Measurements from ENCODE around the gene HAO2. TPM values are rescaled to one million over a fixed set of nuclear protein-coding genes. Genes with fewer than 3 reads are reported as not detected.

HAO2 gene
- polyA plus RNA-seq, 1 experiment, result not detected

GRCh38 chr1:119336848-119337247 is 31.7 kb upstream of the HAO2 start:
- Histone ChIP-seq H3K27ac (ENCODE audit: low read depth, low read length) (no peak overlapping the region), H3K4me3 (ENCODE audit: low read depth, low read length) (no peak overlapping the region), H3K9me3 (ENCODE audit: control insufficient read depth, insufficient read depth, low read length) (no peaks in the 10 kb centered on the region), H3K27me3 (ENCODE audit: control insufficient read depth, insufficient read depth, low read length) (no peaks in the 10 kb centered on the region)
- CTCF ChIA-PET, result no interaction called here
- TF ChIP-seq CTCF (IDR thresholded peaks at IDR 0.05; ENCODE audit: low read depth, low read length), result no peak
- POLR2A ChIA-PET, result no interaction called here
- DNase-seq (ENCODE audit: low read depth, low spot score), result no peak

DNA sequence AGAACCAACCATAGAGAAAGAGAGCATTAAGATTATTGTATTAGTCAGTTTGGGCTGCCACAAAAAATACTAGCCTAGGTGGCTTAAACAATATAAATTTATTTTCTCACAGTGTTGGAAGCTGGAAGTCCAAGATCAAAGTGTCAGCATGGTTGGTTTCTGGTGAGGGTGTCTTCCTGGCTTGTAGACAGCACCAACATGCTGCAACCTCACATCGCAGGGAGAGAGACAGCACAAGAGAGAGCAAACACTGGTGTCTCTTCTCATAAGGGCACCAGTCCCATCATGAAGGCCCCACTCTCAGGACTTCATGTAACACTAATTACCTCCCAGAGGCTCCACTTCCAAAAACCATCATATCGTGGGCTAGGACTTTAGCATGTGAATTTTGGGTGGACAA is 30.6 kb upstream of the HAO2 start:
- TF ChIP-seq CTCF (IDR thresholded peaks at IDR 0.05; ENCODE audit: low read depth, low read length), result no peak
- no peaks in the 10 kb centered on the region for H3K27me3 ChIP-seq (ENCODE audit: control insufficient read depth, insufficient read depth, low read length)
- DNase-seq (ENCODE audit: low read depth, low spot score), result no peak
- ChIA-PET CTCF (no interaction called here), POLR2A (no interaction called here)
- no peak overlapping the region for H3K4me3 ChIP-seq (ENCODE audit: low read depth, low read length)
- no peak overlapping the region for H3K27ac ChIP-seq (ENCODE audit: low read depth, low read length)
- no peaks in the 10 kb centered on the region for H3K9me3 ChIP-seq (ENCODE audit: control insufficient read depth, insufficient read depth, low read length)

DNA sequence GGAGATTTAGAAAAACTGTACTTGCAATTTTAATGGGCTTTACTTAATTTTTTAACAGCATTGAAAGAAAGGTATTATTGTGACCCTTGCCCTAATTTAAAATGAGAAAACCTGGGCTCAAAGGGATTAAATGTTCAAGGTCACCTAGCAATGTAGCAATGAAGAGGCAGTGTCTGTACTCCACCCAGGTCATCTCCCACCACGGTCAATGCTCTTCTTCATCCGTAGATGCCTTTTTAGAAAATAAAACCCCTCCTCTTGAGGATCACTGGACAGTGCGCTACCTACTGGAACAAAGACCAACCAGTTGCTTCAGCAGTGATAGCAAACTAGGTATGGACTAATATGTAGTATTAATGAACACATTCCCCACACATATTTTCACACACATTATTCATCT is 29.8 kb upstream of the HAO2 start:
- Histone ChIP-seq H3K27ac (ENCODE audit: low read depth, low read length) (no peak overlapping the region), H3K9me3 (ENCODE audit: control insufficient read depth, insufficient read depth, low read length) (no peaks in the 10 kb centered on the region), H3K27me3 (ENCODE audit: control insufficient read depth, insufficient read depth, low read length) (no peaks in the 10 kb centered on the region), H3K4me3 (ENCODE audit: low read depth, low read length) (no peak overlapping the region)
- TF ChIP-seq CTCF (IDR thresholded peaks at IDR 0.05; ENCODE audit: low read depth, low read length), result no peak
- ChIA-PET POLR2A (no interaction called here), CTCF (no interaction called here)
- no peak for DNase-seq (ENCODE audit: low read depth, low spot score)

GRCh38 chr1:119340861-119341261 is 27.7 kb upstream of the HAO2 start:
- DNase-seq (ENCODE audit: low read depth, low spot score), result no peak
- Histone ChIP-seq H3K4me3 (ENCODE audit: low read depth, low read length) (no peak overlapping the region), H3K27ac (ENCODE audit: low read depth, low read length) (no peak overlapping the region), H3K27me3 (ENCODE audit: control insufficient read depth, insufficient read depth, low read length) (no peaks in the 10 kb centered on the region), H3K9me3 (ENCODE audit: control insufficient read depth, insufficient read depth, low read length) (no peaks in the 10 kb centered on the region)
- no peak for TF ChIP-seq CTCF (IDR thresholded peaks at IDR 0.05; ENCODE audit: low read depth, low read length)
- ChIA-PET CTCF (no interaction called here), POLR2A (no interaction called here)

GRCh38 chr1:119341372-119341947 is 27.1 kb upstream of the HAO2 start:
- Histone ChIP-seq H3K9me3 (ENCODE audit: control insufficient read depth, insufficient read depth, low read length) (no peaks in the 10 kb centered on the region), H3K27ac (ENCODE audit: low read depth, low read length) (no peak overlapping the region), H3K27me3 (ENCODE audit: control insufficient read depth, insufficient read depth, low read length) (no peaks in the 10 kb centered on the region), H3K4me3 (ENCODE audit: low read depth, low read length) (no peak overlapping the region)
- TF ChIP-seq CTCF (IDR thresholded peaks at IDR 0.05; ENCODE audit: low read depth, low read length), result no peak
- ChIA-PET POLR2A (no interaction called here), CTCF (no interaction called here)
- no peak for DNase-seq (ENCODE audit: low read depth, low spot score)

Data from AG04450 (cell line).